HEK293 (cell line): ENCODE results near the gene ACR.

Source experiments
- CTCF ChIA-PET: fragments of 350-600 bp; formaldehyde crosslinking; extraction: SDS; loops from one replicate; lab custom pipeline; 2021; ENCODE audit warnings: antibody characterized with exemption; lab: Yijun Ruan, JAX
- POLR2A ChIA-PET: fragments of 300-600 bp; formaldehyde crosslinking; extraction: SDS; loops from one replicate; lab custom pipeline; 2020; ENCODE audit warnings: antibody characterized with exemption, inconsistent platforms; lab: Yijun Ruan, JAX
- H3K27ac ChIP-seq: fragments of 200-500 bp; sonication (Bioruptor generic); 2 replicates; pipeline ENCODE4 v1.5.1; 2014; ENCODE audit warnings: low read depth, low read length, control low read depth, inconsistent platforms; ENCODE audit errors: extremely low read depth
- H3K36me3 ChIP-seq, 2 experiments: fragments of 200-500 bp in 1 of 2; sonication (Bioruptor generic) in 1 of 2; 1 replicate in 1 of 2; 2 replicates in 1 of 2; pipeline ENCODE4 v1.5.1; 2014 to 2017; ENCODE audit warnings: inconsistent platforms in 2 of 2, low read length in 2 of 2; ENCODE audit not compliant: control insufficient read depth in 2 of 2, insufficient read depth in 1 of 2
- H3K4me1 ChIP-seq: fragments of 200-500 bp; sonication (Bioruptor generic); 2 replicates; pipeline ENCODE4 v1.5.1; 2014; ENCODE audit warnings: mild to moderate bottlenecking, low read length, inconsistent platforms; ENCODE audit not compliant: control insufficient read depth, insufficient read depth
- H3K4me3 ChIP-seq: 2 replicates; pipeline ENCODE4 v1.5.1; 2011; ENCODE audit warnings: low read depth, mild to moderate bottlenecking, control low read depth, low read length, moderate library complexity
- H3K9me3 ChIP-seq: fragments of 200-500 bp; sonication (Bioruptor generic); 2 replicates; pipeline ENCODE4 v1.5.1; 2014; ENCODE audit warnings: low read depth, low read length, inconsistent platforms; ENCODE audit not compliant: control insufficient read depth, insufficient read depth
- FEZF1 ChIP-seq: fragments of 450-650 bp; formaldehyde crosslinking; IDR thresholded peaks from 2 replicates; pipeline ENCODE4 v1.5.1; 2016; ENCODE audit warnings: missing biosample characterization, missing genetic modification characterization
- HOXA7 ChIP-seq: sonication (generic); formaldehyde crosslinking; IDR thresholded peaks from 2 replicates; pipeline ENCODE4 v1.8.1; 2022; ENCODE audit warnings: missing genetic modification reagents, borderline replicate concordance
- INSM2 ChIP-seq: fragments of 450-650 bp; formaldehyde crosslinking; IDR thresholded peaks from 2 replicates; pipeline ENCODE4 v1.5.1; 2016; ENCODE audit warnings: missing biosample characterization, missing genetic modification characterization
- REPIN1 ChIP-seq: fragments of 450-650 bp; formaldehyde crosslinking; IDR thresholded peaks from 2 replicates; pipeline ENCODE4 v1.5.1; 2017; ENCODE audit warnings: missing biosample characterization, missing genetic modification characterization, low read depth
- SETDB1 ChIP-seq: IDR thresholded peaks from one replicate; pipeline ENCODE4 v1.6.1; 2017; ENCODE audit warnings: mild to moderate bottlenecking, low read length, moderate library complexity, mixed read lengths; ENCODE audit not compliant: insufficient read length
- TRIM28 ChIP-seq: IDR thresholded peaks from 2 replicates; pipeline ENCODE4 v1.6.1; 2011; ENCODE audit warnings: low read length, control low read depth, borderline replicate concordance
- YY1 ChIP-seq: fragments of 450-650 bp; formaldehyde crosslinking; IDR thresholded peaks from 2 replicates; pipeline ENCODE4 v1.5.1; 2018; ENCODE audit warnings: missing biosample characterization, missing genetic modification characterization
- ZBTB10 ChIP-seq: fragments of 450-650 bp; formaldehyde crosslinking; IDR thresholded peaks from 2 replicates; pipeline ENCODE4 v1.5.1; 2016; ENCODE audit warnings: missing biosample characterization, missing genetic modification characterization
- ZBTB17 ChIP-seq: fragments of 450-650 bp; formaldehyde crosslinking; IDR thresholded peaks from 2 replicates; pipeline ENCODE4 v1.5.1; 2016; ENCODE audit warnings: missing biosample characterization, missing genetic modification characterization
- ZNF19 ChIP-seq: fragments of 450-650 bp; formaldehyde crosslinking; IDR thresholded peaks from 2 replicates; pipeline ENCODE4; 2016; ENCODE audit warnings: missing biosample characterization, missing genetic modification characterization, low read depth
- ZNF280C ChIP-seq: fragments of 450-650 bp; formaldehyde crosslinking; IDR thresholded peaks from 2 replicates; pipeline ENCODE4 v1.5.1; 2016; ENCODE audit warnings: missing biosample characterization, missing genetic modification characterization
- ZNF302 ChIP-seq: fragments of 450-650 bp; formaldehyde crosslinking; IDR thresholded peaks from 2 replicates; pipeline ENCODE4 v1.5.1; 2016; ENCODE audit warnings: missing biosample characterization, missing genetic modification characterization, low read depth
- ZNF350 ChIP-seq: fragments of 450-650 bp; formaldehyde crosslinking; IDR thresholded peaks from 2 replicates; pipeline ENCODE4 v1.5.0; 2017; ENCODE audit warnings: missing biosample characterization, mild to moderate bottlenecking, missing genetic modification characterization
- ZNF404 ChIP-seq: fragments of 450-650 bp; formaldehyde crosslinking; IDR thresholded peaks from 2 replicates; pipeline ENCODE4 v1.5.1; 2017; ENCODE audit warnings: missing biosample characterization, missing genetic modification characterization
- ZNF426 ChIP-seq: fragments of 450-650 bp; formaldehyde crosslinking; IDR thresholded peaks from 2 replicates; pipeline ENCODE4 v1.5.1; 2017; ENCODE audit warnings: missing biosample characterization, missing genetic modification characterization, mild to moderate bottlenecking, inconsistent platforms, moderate library complexity
- ZNF596 ChIP-seq: fragments of 450-650 bp; IDR thresholded peaks from 2 replicates; pipeline ENCODE4 v1.5.0; 2018; ENCODE audit warnings: missing biosample characterization, mild to moderate bottlenecking, missing genetic modification characterization, moderate library complexity
- ZNF610 ChIP-seq: fragments of 450-650 bp; formaldehyde crosslinking; IDR thresholded peaks from 2 replicates; pipeline ENCODE4 v1.5.1; 2016; ENCODE audit warnings: missing biosample characterization, missing genetic modification characterization, borderline replicate concordance
- ZNF623 ChIP-seq: fragments of 450-650 bp; formaldehyde crosslinking; IDR thresholded peaks from 2 replicates; pipeline ENCODE4 v1.5.1; 2016; ENCODE audit warnings: missing biosample characterization, missing genetic modification characterization
- ZNF639 ChIP-seq: fragments of 450-650 bp; formaldehyde crosslinking; IDR thresholded peaks from 2 replicates; pipeline ENCODE4 v1.5.1; 2016; ENCODE audit warnings: missing biosample characterization, missing genetic modification characterization
- ZNF658 ChIP-seq: fragments of 450-650 bp; formaldehyde crosslinking; IDR thresholded peaks from 2 replicates; pipeline ENCODE4; 2016; ENCODE audit warnings: missing biosample characterization, missing genetic modification characterization
- ZNF670 ChIP-seq: fragments of 450-650 bp; formaldehyde crosslinking; IDR thresholded peaks from 2 replicates; pipeline ENCODE4 v1.5.1; 2016; ENCODE audit warnings: missing biosample characterization, missing genetic modification characterization, low read depth
- ZNF747 ChIP-seq: fragments of 450-650 bp; formaldehyde crosslinking; IDR thresholded peaks from 2 replicates; pipeline ENCODE4 v1.5.1; 2016; ENCODE audit warnings: missing biosample characterization, missing genetic modification characterization
- ZNF830 ChIP-seq: fragments of 450-650 bp; IDR thresholded peaks from 2 replicates; pipeline ENCODE4 v1.5.0; 2018; ENCODE audit warnings: missing biosample characterization, missing genetic modification characterization, low read depth, mild to moderate bottlenecking, moderate library complexity
- ZSCAN5A ChIP-seq: fragments of 450-650 bp; formaldehyde crosslinking; IDR thresholded peaks from 2 replicates; pipeline ENCODE4 v1.5.1; 2016; ENCODE audit warnings: missing biosample characterization, missing genetic modification characterization

ACR gene

GRCh38 chr22:50708996-50709395, 29.0 kb upstream of the ACR start:
- no peak overlapping the region for H3K27ac ChIP-seq
- no peaks in the 10 kb centered on the region for H3K4me1 ChIP-seq
- H3K36me3 ChIP-seq, result peaks cover 0 to 44% of the 10 kb centered on the region in 2 experiments; a peak in 2 of 3 replicates
- H3K4me3 ChIP-seq, result no peak overlapping the region
- TF ChIP-seq ZNF623 (tag by site-specific recombination) (no peak), ZNF670 (no peak), ZNF426 (tag by site-specific recombination) (no peak), REPIN1 (tag by site-specific recombination) (no peak), ZNF830 (tag by site-specific recombination) (no peak), ZNF639 (tag by site-specific recombination) (no peak), ZNF280C (no peak)
- H3K9me3 ChIP-seq, result no peaks in the 10 kb centered on the region
- ChIA-PET CTCF (interaction anchor here (0.6 to 1.4 kb wide), 4 partner anchors 9 to 87 kb away, joined by 3 to 5 read pairs (median 4); no protein-coding TSS in a partner anchor), POLR2A (no interaction called here)

GRCh38 chr22:50710221-50710620, 27.8 kb upstream of the ACR start:
- H3K4me3 ChIP-seq, result no peak overlapping the region
- TF ChIP-seq TRIM28 (no peak), FEZF1 (no peak), ZNF426 (tag by site-specific recombination) (no peak), ZSCAN5A (no peak), ZNF19 (tag by site-specific recombination) (no peak), ZBTB17 (tag by site-specific recombination) (no peak), ZNF596 (tag by site-specific recombination) (no peak), ZNF302 (no peak), YY1 (tag by site-specific recombination) (no peak), HOXA7 (no peak), ZNF658 (tag by site-specific recombination) (no peak), ZNF610 (tag by site-specific recombination) (no peak), SETDB1 (no peak), ZNF747 (no peak), ZNF404 (tag by site-specific recombination) (no peak), ZNF350 (tag by site-specific recombination) (no peak), INSM2 (no peak), ZBTB10 (tag by site-specific recombination) (no peak)
- H3K27ac ChIP-seq, result no peak overlapping the region
- no peaks in the 10 kb centered on the region for H3K4me1 ChIP-seq
- ChIA-PET POLR2A (no interaction called here), CTCF (interaction anchor here (1.4 kb wide), 1 partner anchor 89 kb away, joined by 5 read pairs; no protein-coding TSS in a partner anchor)
- peaks cover 0 to 36% of the 10 kb centered on the region in 2 experiments; a peak in 2 of 3 replicates for H3K36me3 ChIP-seq
- H3K9me3 ChIP-seq, result no peaks in the 10 kb centered on the region
